Stimulated activated CD8-positive, alpha-beta memory T cell treated with anti-CD3 and anti-CD28 coated beads, Interleukin-4, amount 100 ng/mL, for 4 hours (primary cell): Measurements from ENCODE around the gene ARHGEF28.

ENCODE experiments used
- DNase-seq, 2 donors: peaks; one replicate each; pipeline ENCODE4 v3.0.0-alpha.2; 2020; ENCODE audit warnings: low read depth in 2 of 2, low spot score in 1 of 2

Gene ARHGEF28

DNA sequence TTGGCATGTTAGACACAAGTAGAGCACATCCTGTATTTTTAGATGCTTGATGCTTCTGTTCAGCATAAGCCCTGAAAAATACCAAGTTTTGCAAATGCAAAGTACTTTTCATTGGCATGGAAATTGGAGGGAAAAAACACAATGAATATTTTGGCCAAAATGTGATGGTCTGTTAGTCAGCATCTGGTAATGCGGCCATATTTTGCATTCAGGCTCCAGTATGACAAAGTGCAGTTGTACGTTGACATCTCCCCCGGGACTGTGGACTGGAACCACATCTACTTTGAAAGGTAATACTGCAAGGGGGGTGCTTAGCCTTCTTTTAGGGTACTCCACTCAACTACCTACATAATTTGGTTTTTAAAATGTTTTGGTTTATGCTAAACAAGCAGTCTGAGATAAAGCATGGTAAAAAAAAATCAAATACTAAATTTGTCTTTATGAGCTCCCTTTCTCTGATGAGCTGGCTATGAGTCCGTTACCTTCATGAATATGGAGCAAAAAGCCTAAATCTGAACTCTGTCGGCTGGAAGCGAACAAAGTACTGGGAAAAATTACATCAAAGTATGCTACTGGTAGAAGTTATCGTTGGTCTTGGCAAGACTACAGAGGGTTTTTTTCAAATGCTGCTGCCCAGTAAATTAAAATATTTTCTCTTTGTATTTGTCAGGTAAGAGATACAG is 297.0 kb downstream of the ARHGEF28 start:
- DNase-seq, result no peak

DNA sequence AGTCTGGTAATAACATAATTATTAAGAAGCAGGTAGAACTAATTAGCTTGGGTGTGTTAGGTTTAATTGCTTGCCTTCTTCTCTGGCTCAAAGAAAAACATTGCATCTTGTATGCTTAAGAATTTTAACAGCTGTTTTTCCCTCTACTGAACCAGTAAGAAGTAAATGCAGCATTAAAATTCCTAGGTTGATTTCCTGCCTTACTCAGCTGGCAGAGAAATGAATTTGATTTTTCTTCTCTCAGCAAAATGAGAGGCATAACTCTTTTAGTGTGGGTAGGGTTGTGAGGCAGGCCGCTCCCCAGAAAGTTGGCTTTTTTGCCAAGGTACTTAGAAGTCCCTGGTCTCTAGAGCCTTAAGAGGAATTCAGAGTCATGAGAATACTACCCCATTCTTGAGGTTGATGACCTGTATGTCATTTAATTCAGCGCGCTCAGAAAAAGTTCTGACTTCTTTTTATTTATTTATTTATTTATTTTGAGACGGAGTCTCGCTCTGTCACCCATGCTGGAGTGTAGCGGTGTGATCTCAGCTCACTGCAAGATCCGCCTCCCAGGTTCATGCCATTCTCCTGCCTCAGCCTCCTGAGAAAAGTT is 302.6 kb downstream of the ARHGEF28 start:
- DNase-seq, result no peak

GRCh38 chr5:73935719-73936118 is 309.7 kb downstream of the ARHGEF28 start:
- DNase-seq, result no peak

DNA sequence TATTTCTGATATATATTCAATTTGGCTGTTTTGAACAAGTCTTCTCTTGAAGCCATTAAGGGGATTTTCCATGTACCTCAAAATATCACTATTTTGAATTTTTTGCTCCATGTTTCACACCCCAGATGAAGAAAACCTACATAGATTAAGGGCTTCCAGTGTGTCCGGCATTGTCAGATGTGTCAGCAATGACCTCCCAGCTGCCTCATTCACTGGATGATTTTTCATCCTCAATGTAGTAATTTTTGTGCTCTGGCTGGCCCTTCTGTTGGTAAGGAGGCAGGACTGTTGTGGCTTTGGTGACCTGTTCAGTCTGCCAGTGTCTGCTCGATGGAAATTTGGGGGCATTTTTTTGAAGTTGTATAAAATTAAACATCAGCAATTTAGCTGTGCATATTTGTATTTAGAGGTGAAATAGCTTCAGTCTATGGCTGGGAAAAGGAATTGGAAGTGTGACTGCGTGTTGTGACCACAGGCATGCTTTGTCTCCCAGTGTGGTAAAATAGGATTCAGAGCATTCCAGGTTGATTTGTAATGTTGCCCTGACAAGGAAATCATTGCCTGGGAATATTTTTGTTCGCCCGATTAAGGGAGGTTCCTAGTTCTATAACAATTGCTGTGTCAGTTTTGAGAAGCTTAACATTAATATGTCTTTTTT is 312.4 kb downstream of the ARHGEF28 start:
- DNase-seq, result no peak

GRCh38 chr5:73938938-73939320 is 312.9 kb downstream of the ARHGEF28 start:
- no peak for DNase-seq

DNA sequence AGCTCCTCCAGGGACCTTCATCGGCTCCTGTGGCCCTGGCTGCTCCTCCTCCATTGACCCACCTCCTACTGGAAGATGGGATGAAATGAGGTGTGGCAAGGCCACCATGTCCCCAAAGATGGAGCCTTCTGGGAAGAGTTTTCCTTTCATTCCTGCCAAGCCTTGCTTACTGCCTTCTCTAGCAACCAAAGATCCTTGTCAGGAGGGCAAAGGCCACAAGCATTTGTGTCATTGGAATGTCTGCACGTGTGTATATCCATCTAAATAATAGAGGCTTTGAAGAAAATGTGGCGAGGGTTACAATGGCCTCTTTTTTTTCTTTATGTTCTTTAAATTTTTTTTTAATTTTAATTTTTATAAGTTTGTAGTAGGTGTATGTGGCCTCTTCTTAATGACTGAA is 313.6 kb downstream of the ARHGEF28 start:
- no peak for DNase-seq

GRCh38 chr5:73940026-73940425 is 314.0 kb downstream of the ARHGEF28 start:
- DNase-seq, result no peak

- DNase-seq, result no peak
Observed at GRCh38 chr5:73940801-73941200, 314.8 kb downstream of the ARHGEF28 start.

- DNase-seq, result no peak
Observed at GRCh38 chr5:73942783-73943182, 316.8 kb downstream of the ARHGEF28 start.

DNA sequence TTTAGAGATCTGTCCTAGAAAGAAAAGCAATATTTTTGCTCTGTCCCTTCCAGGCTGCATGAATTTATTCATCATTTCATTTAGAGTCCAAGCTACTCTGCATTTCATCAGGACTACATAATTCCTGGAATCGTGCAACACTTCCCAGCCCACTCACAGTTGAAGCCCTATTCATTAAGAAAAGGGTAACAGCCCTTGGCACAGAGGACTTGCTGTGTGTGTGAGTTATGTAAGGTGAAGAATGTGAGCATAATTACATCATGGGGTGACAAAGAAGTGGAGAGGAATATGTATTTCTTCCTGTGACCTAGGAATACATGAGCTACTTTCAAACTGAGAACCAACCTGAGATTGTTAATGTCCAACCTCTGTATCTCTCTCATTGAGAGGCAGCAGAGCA is 317.4 kb downstream of the ARHGEF28 start:
- DNase-seq, result no peak

- DNase-seq, result no peak
Observed at GRCh38 chr5:73944581-73944980, 318.6 kb downstream of the ARHGEF28 start.

DNA sequence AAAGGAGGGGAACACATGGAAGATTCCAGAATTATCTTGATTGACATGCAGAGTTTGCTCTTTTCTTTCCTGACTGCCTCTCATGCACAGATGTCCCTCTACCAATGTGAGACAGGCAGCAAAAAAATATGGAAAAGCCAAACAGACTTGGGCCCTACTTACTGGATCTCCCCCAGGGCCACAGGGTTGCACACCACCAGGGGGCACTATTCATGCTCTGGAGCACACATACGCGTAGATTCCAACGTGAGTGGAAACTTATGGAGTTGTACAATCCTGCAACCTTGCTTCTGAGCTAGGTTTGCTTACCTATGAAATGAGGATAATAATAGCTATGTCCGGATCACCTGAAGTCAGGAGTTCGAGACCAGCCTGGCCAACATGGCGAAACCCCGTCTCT is 319.5 kb downstream of the ARHGEF28 start:
- DNase-seq, result no peak

- no peak for DNase-seq
Observed at GRCh38 chr5:73946278-73946677, 320.3 kb downstream of the ARHGEF28 start.

DNA sequence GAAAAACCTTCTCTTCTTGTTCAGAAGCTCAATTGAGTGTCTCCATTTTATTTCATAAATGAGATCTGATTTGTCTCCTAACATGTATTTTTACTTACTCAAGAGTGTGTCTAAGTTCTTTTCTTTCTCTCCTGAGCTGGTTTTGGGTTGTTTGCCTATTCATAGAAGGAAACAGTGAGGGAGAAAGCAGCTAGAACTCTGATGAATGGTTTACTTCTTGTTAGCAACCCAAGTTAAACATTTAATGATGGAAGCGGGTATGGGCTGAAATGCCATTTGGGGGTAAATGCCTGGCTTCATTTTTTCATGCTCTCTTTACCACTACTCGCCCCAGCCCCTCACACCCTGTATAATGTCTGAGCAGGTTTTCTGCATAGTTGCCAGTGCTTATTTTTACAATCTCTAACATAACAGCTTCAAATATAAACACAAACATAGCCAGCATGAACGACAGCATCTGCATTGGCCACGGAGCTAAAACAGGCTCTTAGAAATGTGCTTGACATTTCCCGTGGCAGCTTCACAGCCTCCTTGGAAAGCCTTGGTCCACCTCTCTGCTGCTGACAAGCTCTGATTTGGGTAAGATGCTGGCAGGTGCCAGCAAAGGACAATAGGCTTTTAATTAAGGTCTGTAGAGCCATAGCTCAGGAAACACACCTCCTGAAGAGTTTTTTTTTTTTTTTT is 321.1 kb downstream of the ARHGEF28 start:
- DNase-seq, result no peak

GRCh38 chr5:73947906-73948640 is 322.1 kb downstream of the ARHGEF28 start:
- DNase-seq, result no peak

- DNase-seq, result no peak
Observed at GRCh38 chr5:73948720-73949119, 322.7 kb downstream of the ARHGEF28 start.

- DNase-seq, result no peak
Observed at GRCh38 chr5:73950441-73950873, 324.5 kb downstream of the ARHGEF28 start.

- DNase-seq, result no peak
Observed at GRCh38 chr5:73950912-73951430, 325.0 kb downstream of the ARHGEF28 start.

DNA sequence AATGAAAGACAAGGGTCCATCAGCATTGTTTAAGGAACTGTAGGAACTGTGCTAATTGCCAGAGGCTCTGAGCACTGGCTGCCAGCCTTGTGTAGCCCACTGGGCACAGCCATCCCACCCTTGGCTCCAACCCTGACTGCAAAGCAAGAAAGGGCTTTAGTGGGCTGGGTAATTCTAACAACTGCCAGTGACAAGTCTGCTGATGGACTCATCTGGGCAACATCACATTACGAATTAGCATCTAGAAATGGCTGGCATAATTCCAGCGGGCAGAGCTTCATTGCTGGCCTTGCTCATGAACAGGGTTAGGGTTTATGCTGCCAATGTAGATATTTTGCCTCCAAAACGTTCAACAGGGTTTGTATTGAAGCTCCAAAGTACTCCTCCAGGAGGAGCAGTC is 326.9 kb downstream of the ARHGEF28 start:
- no peak for DNase-seq

DNA sequence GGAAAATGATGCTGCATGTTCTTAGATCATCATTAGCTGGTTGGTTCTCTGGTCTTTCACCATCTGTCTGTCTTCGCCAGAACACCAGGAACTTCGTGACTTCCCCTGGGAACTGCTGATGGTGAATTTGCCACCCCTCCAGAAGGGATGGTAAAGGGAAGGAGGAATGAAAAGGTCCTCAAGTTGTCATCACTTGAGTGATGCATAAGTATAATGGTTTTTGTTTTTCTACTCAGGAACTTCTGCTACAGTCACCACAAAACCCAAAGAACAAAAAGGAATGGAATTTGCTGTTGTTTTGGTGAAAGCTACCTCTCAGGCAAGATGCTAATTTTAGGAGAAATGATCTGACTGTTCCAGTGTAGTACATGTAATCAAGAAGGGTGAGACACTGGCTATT is 328.4 kb downstream of the ARHGEF28 start:
- DNase-seq, result no peak

DNA sequence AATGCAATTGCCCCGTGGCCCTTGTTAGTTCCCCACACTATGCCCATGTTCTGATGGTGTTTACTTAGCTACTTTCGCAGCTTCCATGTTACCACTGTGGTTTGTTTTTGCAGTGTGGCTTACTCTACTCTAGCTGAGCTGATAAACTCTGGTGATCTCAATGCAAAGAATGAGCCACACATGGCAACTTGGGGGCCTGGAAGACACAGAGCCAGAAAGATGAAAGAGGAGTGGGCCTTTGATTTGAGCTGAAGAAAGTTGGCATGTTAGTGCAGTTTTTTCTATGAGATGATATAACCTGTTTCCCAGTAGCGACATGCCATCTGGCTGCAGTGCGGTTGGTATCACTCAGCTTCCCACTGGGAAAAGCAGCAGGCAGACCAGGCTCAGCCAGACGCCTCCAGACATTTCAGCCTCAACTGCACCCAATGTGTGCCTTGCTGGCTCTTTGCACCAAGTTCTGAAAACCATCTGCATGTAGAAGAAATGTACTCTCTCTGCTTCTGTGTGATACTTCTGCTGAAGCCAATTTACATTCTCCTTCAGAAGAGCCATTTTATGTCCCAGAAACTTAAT is 329.4 kb downstream of the ARHGEF28 start:
- DNase-seq, result no peak
